GM12892 (cell line): Measurements from ENCODE around the gene THSD8.

Experiments used
- POLR2A ChIP-seq: IDR thresholded peaks from 2 replicates; pipeline ENCODE4 v1.6.1; 2011; ENCODE audit warnings: low read depth, low read length, control low read depth
- POLR2AphosphoS5 ChIP-seq: IDR thresholded peaks from 2 replicates; pipeline ENCODE4 v1.6.1; 2011; ENCODE audit warnings: low read depth, low read length, control low read depth

DNA sequence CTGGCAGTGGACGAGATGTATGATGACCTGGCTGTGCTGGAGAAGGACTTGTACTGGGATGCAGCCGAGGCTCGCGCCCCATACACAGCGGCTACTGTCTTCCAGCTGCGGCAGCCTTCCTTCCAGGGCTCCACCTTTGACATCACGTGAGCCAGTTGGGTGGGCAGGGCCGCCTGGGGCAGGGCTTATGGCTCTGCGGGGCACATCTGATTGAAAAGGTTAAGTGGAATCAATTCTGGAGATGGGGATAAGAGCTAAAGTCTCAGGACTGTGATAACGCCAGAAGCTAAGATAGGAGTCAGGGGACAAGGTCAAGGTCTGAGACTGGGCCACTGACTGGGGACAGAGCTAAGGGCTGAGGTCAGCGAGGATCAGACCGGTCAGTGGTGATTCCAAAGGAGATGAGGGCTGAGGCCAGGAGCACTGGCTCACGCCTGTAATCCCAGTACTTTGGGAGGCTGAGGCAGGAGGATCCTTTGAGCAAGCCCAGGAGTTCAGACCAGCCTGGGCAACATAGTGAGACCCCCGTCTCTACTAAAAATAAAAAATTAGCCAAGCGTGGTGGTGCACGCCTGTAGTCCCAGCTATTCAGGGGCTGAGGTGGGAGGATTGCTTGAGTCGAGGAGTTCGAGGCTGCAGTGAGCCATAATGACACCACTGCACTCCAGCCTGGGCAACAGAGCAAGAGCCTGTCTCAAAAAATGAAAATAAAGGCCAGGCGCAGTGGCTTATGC, 45.6 kb upstream of the THSD8 start:
- TF ChIP-seq POLR2A: no peak
- TF ChIP-seq POLR2AphosphoS5: no peak
